NCI-H526 (cell line): ENCODE measurements around the gene ACADM.
"Not testable (repeated sequence)": the region's sequence is repeated elsewhere in the genome, so short reads cannot be mapped to it uniquely, and the experiment has no call there.

Experiments
- DNase-seq, 2 experiments: peaks; one replicate each; lab custom pipeline; 2025; lab: John Stamatoyannopoulos, UW

The ACADM gene

DNA sequence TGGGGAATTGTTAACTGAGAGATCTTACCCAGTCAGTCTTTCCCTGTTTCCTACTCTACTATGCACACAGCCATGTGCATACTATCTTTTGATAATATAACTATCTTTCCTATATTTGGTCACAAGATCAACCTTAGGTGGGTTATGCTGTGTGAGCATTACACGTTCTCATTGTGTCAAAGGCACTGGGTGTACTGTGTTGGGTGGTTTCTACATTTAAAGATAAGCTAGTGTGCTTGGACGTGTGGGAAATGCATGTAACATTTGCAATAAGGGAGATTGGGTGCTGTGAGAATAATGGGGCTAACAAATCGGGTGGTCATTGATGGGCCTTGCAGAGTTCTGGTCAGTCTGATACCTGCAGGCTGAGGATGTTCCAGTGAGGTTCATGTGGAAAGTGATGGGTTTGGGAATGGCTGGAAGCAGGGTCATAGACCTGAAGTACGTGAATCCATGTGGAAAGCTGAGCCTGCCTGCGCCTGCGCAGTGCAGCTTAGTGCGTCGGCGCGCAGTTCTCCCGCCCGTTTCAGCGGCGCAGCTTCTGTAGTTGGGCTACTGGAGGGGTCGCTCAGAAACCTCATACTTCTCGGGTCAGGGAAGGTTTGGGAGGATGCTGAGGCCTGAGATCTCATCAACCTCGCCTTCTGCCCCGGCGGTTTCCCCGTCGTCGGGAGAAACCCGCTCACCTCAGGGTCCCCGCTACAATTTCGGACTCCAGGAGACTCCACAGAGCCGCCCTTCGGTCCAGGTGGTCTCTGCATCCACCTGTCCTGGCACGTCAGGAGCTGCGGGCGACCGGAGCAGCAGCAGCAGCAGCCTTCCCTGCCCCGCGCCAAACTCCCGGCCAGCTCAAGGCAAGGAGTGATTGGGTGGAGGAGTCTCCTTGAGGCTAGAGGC lies 72.1 kb downstream of the ACADM start, which contains the start of gene MSH4:
Gene MSH4, plus strand, starts transcription at position 507 of the 897 bp plus-strand sequence. Its CDS starts 104 bp downstream, at position 611.
- DNase-seq, result no peak

DNA sequence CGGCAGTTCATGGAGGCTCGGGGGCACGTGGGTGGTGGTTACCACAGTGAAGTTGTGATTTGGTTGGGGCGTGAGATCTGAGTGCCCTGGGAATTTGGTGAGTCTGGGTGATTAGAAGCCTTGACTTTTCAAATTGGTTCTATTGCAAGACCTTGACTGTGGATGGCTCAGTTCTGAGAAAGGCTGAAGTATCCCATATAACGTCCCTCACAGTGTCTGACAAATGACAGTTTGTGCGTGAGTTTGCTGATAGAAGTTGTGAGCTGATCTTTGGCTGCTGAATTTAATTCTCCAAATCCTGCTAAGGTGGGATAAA lies 72.7 kb downstream of the ACADM start:
- no peak for DNase-seq

DNA sequence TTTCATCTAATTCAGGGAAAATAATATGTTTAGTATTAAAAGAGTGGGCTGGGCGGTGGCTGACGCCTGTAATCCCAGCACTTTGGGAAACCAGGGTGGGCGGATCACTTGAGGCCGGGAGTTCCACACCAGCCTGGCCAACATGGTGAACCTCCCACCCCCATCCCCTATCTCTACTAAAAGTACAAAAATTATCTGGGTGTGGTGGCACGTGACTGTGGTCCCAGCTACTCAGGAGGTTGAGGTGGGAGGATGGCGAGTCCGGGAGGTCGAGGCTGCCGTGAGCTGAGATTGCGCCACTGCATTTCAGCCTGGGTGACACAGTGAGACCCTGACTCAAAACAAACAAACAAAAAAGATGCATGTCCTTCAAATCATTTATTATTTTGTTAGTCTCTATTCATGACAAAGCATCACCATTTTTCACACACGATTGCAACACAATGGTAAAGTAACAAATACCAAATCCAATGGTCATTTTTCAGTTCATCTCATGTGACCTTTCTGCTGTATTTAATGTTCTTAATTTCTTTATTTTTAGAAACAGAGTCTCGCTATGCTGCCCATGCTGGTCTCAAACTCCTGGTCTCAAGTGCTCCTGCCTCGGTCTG lies 73.2 kb downstream of the ACADM start:
- no peak for DNase-seq

DNA sequence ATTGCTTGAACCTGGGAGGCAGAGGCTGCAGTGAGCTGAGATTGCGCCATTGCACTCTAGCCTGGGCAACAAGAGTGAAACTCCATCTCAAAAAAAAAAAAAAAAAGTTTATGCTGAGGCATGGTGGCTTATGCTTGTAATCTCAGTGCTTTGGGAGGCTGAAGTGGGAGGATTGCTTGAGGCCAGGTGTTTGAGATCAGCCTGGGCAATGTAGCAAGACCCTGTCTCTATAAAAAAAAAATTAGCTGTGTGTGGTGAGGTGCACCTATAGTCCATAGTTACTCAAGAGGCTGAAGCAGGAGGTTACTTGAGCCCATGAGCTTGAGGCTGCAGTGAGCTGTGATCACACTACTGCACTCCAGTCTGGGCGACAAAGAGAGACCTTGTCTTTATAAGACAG lies 77.0 kb downstream of the ACADM start:
- not testable (repeated sequence) for DNase-seq

DNA sequence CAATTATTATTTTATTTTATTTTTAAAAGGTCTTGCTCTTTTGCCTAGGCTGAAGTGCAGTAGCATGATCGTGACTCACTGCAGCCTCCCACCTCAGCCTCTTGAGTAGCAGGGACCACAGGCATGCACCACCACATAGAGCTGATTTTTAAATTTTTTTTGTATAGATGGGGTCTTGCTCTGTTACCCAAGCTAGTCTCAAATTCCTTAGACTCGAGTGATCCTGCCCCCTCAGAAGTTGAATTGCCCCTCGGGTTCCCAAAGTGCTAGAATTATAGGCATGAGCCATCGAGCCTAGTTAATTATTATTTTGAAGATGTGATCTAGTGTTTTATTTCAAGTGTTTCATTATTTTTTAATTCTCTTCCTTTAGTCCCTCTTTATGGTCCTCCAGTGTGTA lies 84.4 kb downstream of the ACADM start:
- no peak for DNase-seq

DNA sequence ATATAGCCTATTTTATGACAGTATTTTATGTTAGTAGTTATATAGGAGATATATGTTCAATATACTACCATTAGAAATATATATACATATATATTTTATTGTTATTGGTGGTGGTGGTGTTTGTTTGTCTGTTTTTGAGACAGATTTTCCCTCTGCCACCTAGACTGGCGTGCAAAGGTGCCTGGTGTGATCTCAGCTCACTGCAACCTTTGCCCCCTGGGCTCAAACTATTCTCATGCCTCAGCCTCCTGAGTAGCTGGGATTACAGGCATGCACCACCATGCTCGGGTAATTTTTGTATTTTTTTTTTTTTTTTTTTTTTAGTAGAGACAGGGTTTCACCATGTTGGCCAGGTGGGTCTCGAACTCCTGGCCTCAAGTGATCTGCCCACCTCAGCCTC lies 85.6 kb downstream of the ACADM start:
- DNase-seq, result not testable (repeated sequence)

DNA sequence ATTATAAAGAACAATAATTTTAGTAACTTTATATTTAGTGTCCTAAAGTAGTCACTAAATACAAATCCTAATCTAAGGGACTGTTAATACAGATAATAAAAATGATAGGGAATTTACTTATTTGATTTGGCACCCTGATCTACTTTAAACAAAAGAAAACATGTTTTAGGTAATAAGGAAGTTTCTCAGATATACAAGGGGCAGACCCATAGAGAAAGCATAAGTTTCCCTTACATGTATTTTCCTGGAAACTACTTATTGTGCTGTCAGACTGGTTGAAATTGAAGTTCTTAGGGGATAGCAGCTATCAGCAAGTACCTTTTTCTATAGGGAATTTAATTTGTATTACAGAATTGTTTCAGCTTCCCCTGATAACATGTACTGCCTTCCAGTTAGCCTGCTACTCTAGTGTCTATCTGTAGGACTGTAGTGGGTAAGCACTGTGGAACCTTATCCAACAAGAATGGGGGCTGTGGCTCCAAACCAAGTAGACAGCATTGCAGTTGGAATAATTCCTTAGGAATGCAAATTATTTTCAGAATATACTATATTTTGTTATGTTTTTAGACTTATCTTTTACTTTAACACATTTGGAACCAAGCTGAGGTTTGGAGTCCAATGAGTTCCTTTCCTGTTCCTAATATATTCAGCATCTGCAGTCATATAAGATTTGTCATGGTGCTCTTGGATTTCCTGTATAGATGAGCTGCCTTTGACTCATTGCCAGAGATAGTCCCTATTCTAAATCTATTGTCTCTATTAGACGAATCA lies 86.9 kb downstream of the ACADM start:
- DNase-seq, result no peak

DNA sequence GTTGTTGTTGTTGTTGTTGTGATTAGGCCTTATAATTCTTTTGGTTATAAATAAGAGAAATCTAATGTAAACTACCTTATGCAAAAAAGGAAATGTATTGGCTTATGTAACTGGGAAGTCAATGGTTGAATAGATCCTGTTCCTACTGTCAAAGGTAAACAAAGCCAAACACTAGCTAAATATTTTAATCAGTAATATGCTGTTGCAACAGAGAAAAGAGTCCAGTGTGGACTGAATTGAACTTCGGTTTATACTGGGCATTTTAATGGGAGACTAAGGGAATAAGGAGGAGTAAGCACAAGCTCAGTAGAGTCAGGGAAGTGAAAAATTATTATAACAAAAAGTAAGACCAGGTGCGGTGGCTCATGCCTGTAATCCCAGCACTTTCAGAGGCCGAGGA lies 87.6 kb downstream of the ACADM start:
- no peak for DNase-seq
